GM18520 (cell line): ENCODE measurements around the gene GLIPR1.
"Not testable (repeated sequence)": the region's sequence is repeated elsewhere in the genome, so short reads cannot be mapped to it uniquely, and the experiment has no call there.

ENCODE experiments used
- ATAC-seq: cut with Tn5 transposase; IDR thresholded peaks from one replicate; pipeline ENCODE4 v1.9.1; 2021; ENCODE audit not compliant: unreplicated experiment

GLIPR1 gene

GRCh38 chr12:75471902-75472890 is 8.4 kb upstream of the GLIPR1 start:
- no peak for ATAC-seq

GRCh38 chr12:75474116-75474515 is 6.4 kb upstream of the GLIPR1 start:
- ATAC-seq: no peak

- ATAC-seq: no peak
These were observed 4.5 kb upstream of the GLIPR1 start for GRCh38 chr12:75476071-75476470.

- ATAC-seq: no peak
These were observed 3.4 kb upstream of the GLIPR1 start for GRCh38 chr12:75477137-75477536.

- ATAC-seq: peak; percentile 33
These were observed 2.3 kb upstream of the GLIPR1 start for GRCh38 chr12:75478116-75478794.

- ATAC-seq: peak; percentile 22
These were observed 543 bp upstream of the GLIPR1 start for GRCh38 chr12:75479963-75480461.

- ATAC-seq: no peak
These were observed 604 bp downstream of the GLIPR1 start for GRCh38 chr12:75481013-75481705.

- no peak for ATAC-seq
These were observed 1.2 kb downstream of the GLIPR1 start for GRCh38 chr12:75481774-75482173.

GRCh38 chr12:75482646-75483045 is 2.1 kb downstream of the GLIPR1 start:
- ATAC-seq: no peak

- ATAC-seq: no peak
These were observed 2.9 kb downstream of the GLIPR1 start for GRCh38 chr12:75483431-75483830.

- ATAC-seq: not testable (repeated sequence)
These were observed 3.9 kb downstream of the GLIPR1 start for GRCh38 chr12:75484450-75484849.

GRCh38 chr12:75487308-75487707 is 6.8 kb downstream of the GLIPR1 start:
- no peak for ATAC-seq

- no peak for ATAC-seq
These were observed 8.0 kb downstream of the GLIPR1 start for GRCh38 chr12:75488553-75488952.

GRCh38 chr12:75489187-75489586 is 8.6 kb downstream of the GLIPR1 start:
- ATAC-seq: no peak

GRCh38 chr12:75489613-75490210 is 9.2 kb downstream of the GLIPR1 start:
- ATAC-seq: no peak

GRCh38 chr12:75491169-75491568 is 10.6 kb downstream of the GLIPR1 start:
- no peak for ATAC-seq

- no peak for ATAC-seq
These were observed 22.9 kb downstream of the GLIPR1 start for GRCh38 chr12:75503459-75503858.

GRCh38 chr12:75503866-75504265 is 23.3 kb downstream of the GLIPR1 start:
- ATAC-seq: no peak

- ATAC-seq: no peak
These were observed 25.3 kb downstream of the GLIPR1 start for GRCh38 chr12:75505706-75506312.

GRCh38 chr12:75507086-75507485 is 26.5 kb downstream of the GLIPR1 start:
- no peak for ATAC-seq
